Testis (tissue), 3 donors: ENCODE measurements around the gene GMDS. TPM values are rescaled to one million over a fixed set of nuclear protein-coding genes. Genes with fewer than 3 reads are reported as not detected.

Source experiments
- DNase-seq: peaks from one replicate; pipeline ENCODE4 v3.0.0-alpha.2; 2019
- H3K27ac ChIP-seq, 2 donors: fragments of 200-600 bp; sonication (generic); one replicate each; pipeline ENCODE4 v1.5.1; 2019
- H3K27me3 ChIP-seq: fragments of 200-600 bp; sonication (generic); one replicate; pipeline ENCODE4 v1.5.1; 2019
- H3K36me3 ChIP-seq: fragments of 200-600 bp; sonication (generic); one replicate; pipeline ENCODE4 v1.5.1; 2017; ENCODE audit warnings: low read depth; ENCODE audit errors: missing control alignments
- H3K4me1 ChIP-seq: fragments of 200-600 bp; sonication (generic); one replicate; pipeline ENCODE4 v1.5.1; 2019
- H3K4me3 ChIP-seq, 2 donors: fragments of 200-600 bp; sonication (generic); one replicate each; pipeline ENCODE4 v1.5.1; 2017 to 2019
- H3K9me3 ChIP-seq: fragments of 200-600 bp; sonication (generic); one replicate; pipeline ENCODE4 v1.5.1; 2017
- POLR2A ChIP-seq: fragments of 450-650 bp; IDR thresholded peaks from one replicate; pipeline ENCODE4 v1.6.1; 2017; ENCODE audit warnings: antibody characterized with exemption, mild to moderate bottlenecking, moderate library complexity
- WGBS, 2 donors: methylation state at CpG; one replicate each; pipeline ENCODE4 v1.1.5; 2018; 5-methylcytosine and 5-hydroxymethylcytosine counted together
- intact Hi-C: fragments of 100-400 bp; cut with DNase I; formaldehyde crosslinking; loops from one replicate; pipeline ENCODE4 v1.15.1; 2023; ENCODE audit warnings: low total_unique reads
- polyA plus RNA-seq: library from polyadenylated mRNA; stranded (reverse); fragments of 350-450 nt; fragmentation: Illumina TruSeq; extraction: RNeasy Lipid Tissue Mini Kit (QIAGEN cat#74804); gene quantifications from one replicate; pipeline ENCODE4 v1.2.3, GENCODE V29; 2014; ENCODE audit warnings: low read depth, low replicate concordance; ENCODE audit not compliant: insufficient read depth
- total RNA-seq, 2 donors: library from RNA; depleted of rRNA; stranded (reverse); fragments of >200 nt; gene quantifications; one replicate each; pipeline ENCODE4 v1.2.3, GENCODE V29; 2016
- TF ChIP-seq, protein P1 (sequence below), 3 experiments: fragments of 450-650 bp in 2 of 3; fragments of 200-600 bp in 1 of 3; sonication (generic) in 1 of 3; IDR thresholded peaks; one replicate each; pipeline ENCODE4 v1.5.1; 2016 to 2019; ENCODE audit warnings: antibody characterized with exemption in 3 of 3, mild to moderate bottlenecking in 2 of 3, moderate library complexity in 1 of 3

The GMDS gene
- total and polyA plus RNA-seq, 3 donors from 2014 or later: 19.6 to 31.1 (median 22.2) TPM

DNA sequence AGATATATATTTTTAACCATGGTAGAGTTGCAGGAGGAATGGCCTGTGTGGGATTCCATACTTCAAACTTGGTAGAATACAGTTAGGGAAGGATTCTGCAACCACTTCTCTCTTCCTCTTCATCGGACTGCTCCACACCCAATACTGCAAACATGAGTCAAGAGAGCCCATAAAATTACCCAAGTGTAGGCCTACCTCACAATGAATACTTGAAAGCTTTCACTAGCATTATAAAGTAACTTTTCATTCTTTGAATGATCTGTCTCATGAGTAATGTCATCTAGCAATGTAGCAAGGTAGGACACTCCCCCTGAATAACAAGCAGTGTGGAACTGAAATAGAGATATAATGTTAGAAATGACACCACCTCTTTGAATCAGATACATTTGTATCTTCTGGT lies 556.3 kb downstream of the GMDS start:
- Histone ChIP-seq H3K4me3 (no peak overlapping the region), H3K36me3 (no peaks in the 10 kb centered on the region), H3K27ac (no peak overlapping the region), H3K9me3 (no peaks in the 10 kb centered on the region), H3K4me1 (no peaks in the 10 kb centered on the region), H3K27me3 (no peaks in the 10 kb centered on the region)
- intact Hi-C loops: no loop called here
- DNase-seq: no peak
- TF ChIP-seq POLR2A: no peak
- TF ChIP-seq, protein P1, sequence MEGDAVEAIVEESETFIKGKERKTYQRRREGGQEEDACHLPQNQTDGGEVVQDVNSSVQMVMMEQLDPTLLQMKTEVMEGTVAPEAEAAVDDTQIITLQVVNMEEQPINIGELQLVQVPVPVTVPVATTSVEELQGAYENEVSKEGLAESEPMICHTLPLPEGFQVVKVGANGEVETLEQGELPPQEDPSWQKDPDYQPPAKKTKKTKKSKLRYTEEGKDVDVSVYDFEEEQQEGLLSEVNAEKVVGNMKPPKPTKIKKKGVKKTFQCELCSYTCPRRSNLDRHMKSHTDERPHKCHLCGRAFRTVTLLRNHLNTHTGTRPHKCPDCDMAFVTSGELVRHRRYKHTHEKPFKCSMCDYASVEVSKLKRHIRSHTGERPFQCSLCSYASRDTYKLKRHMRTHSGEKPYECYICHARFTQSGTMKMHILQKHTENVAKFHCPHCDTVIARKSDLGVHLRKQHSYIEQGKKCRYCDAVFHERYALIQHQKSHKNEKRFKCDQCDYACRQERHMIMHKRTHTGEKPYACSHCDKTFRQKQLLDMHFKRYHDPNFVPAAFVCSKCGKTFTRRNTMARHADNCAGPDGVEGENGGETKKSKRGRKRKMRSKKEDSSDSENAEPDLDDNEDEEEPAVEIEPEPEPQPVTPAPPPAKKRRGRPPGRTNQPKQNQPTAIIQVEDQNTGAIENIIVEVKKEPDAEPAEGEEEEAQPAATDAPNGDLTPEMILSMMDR (IDR thresholded peaks at IDR 0.05): no peak
- WGBS, 2 donors: 50 to 79% methylated on average over 1 of the region's 1 CpG

DNA sequence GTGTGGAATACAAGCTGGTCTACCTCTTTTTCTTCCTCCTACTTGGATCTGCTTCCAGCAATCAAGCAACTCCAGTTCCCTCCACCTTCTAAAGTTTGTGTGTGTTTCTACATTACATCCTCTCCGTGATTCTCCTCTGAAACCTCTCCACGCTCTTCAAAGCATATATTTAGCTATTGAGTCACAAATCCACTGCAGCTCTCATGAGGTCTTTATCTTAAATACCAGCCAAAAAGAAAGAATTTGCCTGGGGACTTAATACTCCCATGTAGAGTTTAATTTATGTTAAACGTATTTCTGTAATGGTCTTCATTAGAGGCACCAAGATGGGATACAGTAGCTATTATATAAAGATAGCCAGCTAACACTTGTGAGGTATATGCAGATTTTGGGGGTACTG lies 557.0 kb downstream of the GMDS start:
- intact Hi-C loops: no loop called here
- Histone ChIP-seq H3K36me3 (no peaks in the 10 kb centered on the region), H3K27me3 (no peaks in the 10 kb centered on the region), H3K27ac (no peak overlapping the region), H3K9me3 (no peaks in the 10 kb centered on the region), H3K4me3 (no peak overlapping the region), H3K4me1 (no peaks in the 10 kb centered on the region)
- no peak for TF ChIP-seq POLR2A
- TF ChIP-seq, protein P1 (IDR thresholded peaks at IDR 0.05): no peak
- DNase-seq: no peak
- 93 to 99% methylated on average over 3 of the region's 3 CpGs for WGBS, 2 donors

DNA sequence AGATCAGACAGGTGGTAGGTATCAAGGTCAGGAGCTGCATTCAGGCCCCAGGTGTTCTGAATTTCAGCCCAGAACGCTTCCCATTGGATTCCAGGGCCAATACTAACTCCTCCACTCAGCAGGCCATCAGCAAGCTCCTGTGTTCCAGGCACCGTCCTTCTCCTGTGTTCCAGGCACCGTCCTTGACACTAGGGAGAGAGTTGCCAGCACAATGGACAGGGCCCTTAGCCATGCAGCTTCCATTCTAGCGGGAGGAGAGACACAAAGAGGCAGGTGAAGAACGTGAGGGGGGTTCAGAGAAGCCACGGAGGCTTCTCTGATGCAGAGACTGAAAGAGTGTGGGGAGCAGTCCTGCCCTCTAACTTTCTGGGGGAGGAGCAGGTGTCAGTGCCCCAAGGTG lies 558.0 kb downstream of the GMDS start:
- Histone ChIP-seq H3K36me3 (no peaks in the 10 kb centered on the region), H3K4me1 (no peaks in the 10 kb centered on the region), H3K4me3 (no peak overlapping the region), H3K9me3 (no peaks in the 10 kb centered on the region), H3K27ac (no peak overlapping the region), H3K27me3 (no peaks in the 10 kb centered on the region)
- DNase-seq: no peak
- intact Hi-C loops: no loop called here
- WGBS, 2 donors: 80% methylated on average over 4 to 6 of the region's 6 CpGs
- no peak for TF ChIP-seq POLR2A
- TF ChIP-seq, protein P1 (IDR thresholded peaks at IDR 0.05): no peak

DNA sequence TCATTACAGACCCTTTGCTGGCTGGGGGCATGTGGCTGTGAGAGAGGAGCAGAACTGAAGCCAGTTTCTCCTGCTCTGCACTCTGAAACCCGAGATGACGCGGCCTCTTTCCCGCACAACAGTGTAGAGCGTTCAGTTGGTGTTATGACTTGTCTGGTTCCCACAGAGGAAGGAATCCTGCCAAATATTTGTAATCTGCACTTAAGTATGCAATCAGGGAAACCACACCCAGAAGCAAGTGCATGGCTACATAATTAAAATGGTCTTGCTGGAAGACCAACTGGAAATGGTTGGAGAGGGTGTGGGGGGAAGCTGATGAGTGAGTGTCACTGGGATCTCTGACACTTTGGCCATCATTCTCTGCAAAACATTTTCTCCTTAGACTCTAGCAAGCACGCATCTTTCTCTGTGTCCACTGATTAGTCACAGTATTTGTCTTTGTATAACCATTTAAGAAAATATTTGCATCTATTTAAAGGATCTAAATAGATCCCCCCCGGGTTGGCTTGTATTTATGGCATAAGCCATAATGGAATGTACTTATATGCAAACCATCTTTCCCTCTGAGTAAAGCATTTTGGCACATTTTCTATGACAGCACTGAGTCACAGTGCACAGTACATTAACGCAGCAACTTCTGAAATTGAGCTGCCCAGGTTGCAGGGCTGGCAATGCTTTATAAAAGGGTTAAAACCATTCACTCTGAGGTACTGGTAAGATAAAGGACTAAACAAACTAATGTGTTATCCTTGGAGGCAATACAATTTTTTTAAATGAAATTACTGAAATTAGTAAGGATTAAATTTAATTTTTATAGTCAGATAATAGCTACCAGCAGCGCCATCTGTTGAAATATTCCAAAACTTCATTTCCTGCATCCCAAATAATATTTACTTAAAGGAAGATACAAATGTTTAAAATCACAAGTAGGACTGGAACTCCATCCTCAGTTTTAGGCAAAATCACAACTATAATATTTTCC lies 559.0 kb downstream of the GMDS start:
- WGBS, 2 donors: 58 to 82% methylated on average over 9 of the region's 9 CpGs
- intact Hi-C loops: no loop called here
- Histone ChIP-seq H3K27ac (no peak overlapping the region), H3K4me1 (no peaks in the 10 kb centered on the region), H3K4me3 (no peak overlapping the region), H3K27me3 (no peaks in the 10 kb centered on the region), H3K36me3 (no peaks in the 10 kb centered on the region), H3K9me3 (no peaks in the 10 kb centered on the region)
- DNase-seq: no peak
- TF ChIP-seq POLR2A: no peak
- TF ChIP-seq, protein P1 (IDR thresholded peaks at IDR 0.05): no peak

DNA sequence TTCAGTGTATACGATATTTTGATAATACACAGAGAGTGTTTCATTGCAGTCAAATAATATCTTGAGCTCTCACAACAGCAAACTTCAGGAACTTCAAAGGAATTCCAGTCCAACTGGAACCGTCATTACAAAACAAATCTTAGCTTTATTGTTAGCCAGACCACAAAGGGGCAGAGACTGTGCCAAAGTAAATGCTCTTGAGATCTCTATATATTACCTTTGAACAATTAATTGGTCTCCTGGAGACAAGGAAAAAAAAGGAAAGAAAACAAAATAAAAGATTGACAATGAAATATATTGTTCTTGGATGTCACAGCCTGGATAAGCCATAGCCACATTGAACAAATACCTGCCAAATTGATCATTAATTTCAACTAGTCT lies 565.7 kb downstream of the GMDS start:
- peaks cover 5% of the 10 kb centered on the region for H3K4me1 ChIP-seq
- no peak overlapping the region for H3K4me3 ChIP-seq
- DNase-seq: no peak
- no peaks in the 10 kb centered on the region for H3K27me3 ChIP-seq
- TF ChIP-seq POLR2A: no peak
- TF ChIP-seq, protein P1 (IDR thresholded peaks at IDR 0.05): no peak
- H3K36me3 ChIP-seq: no peaks in the 10 kb centered on the region
- H3K27ac ChIP-seq: no peak overlapping the region
- intact Hi-C loops: no loop called here
- no peaks in the 10 kb centered on the region for H3K9me3 ChIP-seq
- 62 to 79% methylated on average over 2 of the region's 2 CpGs for WGBS, 2 donors
